Endothelial cell of umbilical vein (primary cell): ENCODE results near the gene CEP104. TPM values are rescaled to one million over a fixed set of nuclear protein-coding genes. Genes with fewer than 3 reads are reported as not detected.

Experiments
- BruUV-seq: library from RNA; stranded (reverse); fragments of 400-500 nt; replicated peaks from 2 replicates; lab custom pipeline; 2021; lab: Mats Ljungman, UMichigan
- CTCF ChIA-PET: fragments of 300-600, 350-600 bp; sonication (Branson Sonifier 250); formaldehyde crosslinking; loops from one replicate; lab custom pipeline; 2021; ENCODE audit warnings: antibody characterized with exemption, inconsistent platforms; lab: Charles Lee
- POLR2A ChIA-PET: fragments of 300-600, 350-600 bp; sonication (Branson Sonifier 250); formaldehyde crosslinking; loops from one replicate; lab custom pipeline; 2021; ENCODE audit warnings: antibody characterized with exemption, inconsistent platforms; lab: Charles Lee
- DNase-seq: peaks from one replicate; pipeline ENCODE4 v3.0.0-alpha.2; 2011; ENCODE audit warnings: low read depth, low spot score
- FAIRE-seq: peaks from 2 replicates; lab custom pipeline; 2011; peaks lifted over from hg19 to GRCh38; lab: Jason Lieb, UNC
- H2AFZ ChIP-seq: 2 replicates; pipeline ENCODE4 v1.6.0; 2012; ENCODE audit warnings: low read depth, low read length, control low read depth, inconsistent platforms
- H3K27ac ChIP-seq: 2 replicates; pipeline ENCODE4 v1.5.1; 2011; ENCODE audit warnings: low read depth, mild to moderate bottlenecking, control low read depth, low read length, moderate library complexity; ENCODE audit not compliant: insufficient read depth
- H3K27me3 ChIP-seq, 2 experiments: 2 replicates each; pipeline versions ENCODE4 v1.6.0 to v1.6.1; 2011; ENCODE audit warnings: low read length in 2 of 2, mixed read lengths in 1 of 2; ENCODE audit not compliant: control insufficient read depth in 2 of 2, insufficient read depth in 2 of 2
- H3K36me3 ChIP-seq, 2 experiments: 2 replicates in 1 of 2; 3 replicates in 1 of 2; pipeline ENCODE4 v1.5.1; 2011; ENCODE audit warnings: low read length in 2 of 2, mild to moderate bottlenecking in 1 of 2, moderate library complexity in 1 of 2; ENCODE audit not compliant: control insufficient read depth in 2 of 2, insufficient read depth in 2 of 2; ENCODE audit errors: extremely low read depth in 1 of 2
- H3K4me1 ChIP-seq: 3 replicates; pipeline ENCODE4 v1.5.1; 2011; ENCODE audit warnings: mild to moderate bottlenecking, low read length; ENCODE audit not compliant: control insufficient read depth, insufficient read depth; ENCODE audit errors: extremely low read depth
- H3K4me2 ChIP-seq: 2 replicates; pipeline ENCODE4 v1.6.1; 2011; ENCODE audit warnings: low read length, control low read depth, mixed read lengths; ENCODE audit not compliant: insufficient read depth
- H3K4me3 ChIP-seq, 3 experiments: fragments of 200-600 bp in 1 of 3; sonication (generic), shearing (Covaris generic) in 1 of 3; replicated peaks in 1 of 3; 2 replicates each; pipeline ENCODE4 v1.5.1; 2011 to 2016; ENCODE audit warnings: control low read depth in 3 of 3, low read length in 3 of 3, mild to moderate bottlenecking in 2 of 3, inconsistent platforms in 1 of 3, low read depth in 1 of 3, moderate library complexity in 1 of 3; ENCODE audit not compliant: insufficient read depth in 1 of 3
- H3K79me2 ChIP-seq: 2 replicates; pipeline ENCODE4 v1.6.0; 2012; ENCODE audit warnings: low read length, inconsistent platforms; ENCODE audit not compliant: control insufficient read depth, insufficient read depth
- H3K9ac ChIP-seq: replicated peaks from 2 replicates; pipeline ENCODE3; 2011; ENCODE audit warnings: low read length, control low read depth; ENCODE audit not compliant: insufficient read depth; ENCODE audit errors: extremely low read depth
- H3K9me1 ChIP-seq: replicated peaks from 3 replicates; pipeline ENCODE4 v1.6.0; 2011; ENCODE audit warnings: mild to moderate bottlenecking, low read length; ENCODE audit not compliant: control insufficient read depth, insufficient read depth; ENCODE audit errors: extremely low read depth
- H3K9me3 ChIP-seq: replicated peaks from 2 replicates; pipeline ENCODE4 v1.5.1; 2012; ENCODE audit warnings: low read length, inconsistent platforms; ENCODE audit not compliant: control insufficient read depth, insufficient read depth
- H4K20me1 ChIP-seq: replicated peaks from 2 replicates; pipeline ENCODE3; 2011; ENCODE audit warnings: mild to moderate bottlenecking, low read length; ENCODE audit not compliant: control insufficient read depth, insufficient read depth; ENCODE audit errors: extremely low read depth
- JUN ChIP-seq: IDR thresholded peaks from 2 replicates; pipeline ENCODE4 v1.6.1; 2011; ENCODE audit warnings: borderline replicate concordance, low read depth; ENCODE audit not compliant: insufficient read length, insufficient read depth
- dilution Hi-C: fragments of 300-500 bp; cut with MboI; formaldehyde crosslinking; loops from one replicate; pipeline ENCODE4 v1.15.0; 2019; ENCODE audit warnings: low sequenced_read_pairs; ENCODE audit not compliant: extremely low pct_ligation_motif_present
- intact Hi-C: fragments of 100-400 bp; cut with micrococcal nuclease; formaldehyde crosslinking; loops from one replicate; pipeline ENCODE4 v1.10.0; 2022
- polyA plus RNA-seq, 4 experiments: library from polyadenylated mRNA; depleted of rRNA in 3 of 4; stranded (reverse) in 3 of 4; unstranded in 1 of 4; fragments of >200 nt; gene quantifications; 2 replicates each; pipeline versions ENCODE4 v1.2.1 to v1.2.3, GENCODE V29; 2011 to 2012; ENCODE audit warnings: missing spikeins in 1 of 4
- total RNA-seq: library from RNA; stranded (reverse); gene quantifications from 2 replicates; pipeline ENCODE4 v1.2.3, GENCODE V29; 2021
- TF ChIP-seq, protein P1 (sequence below): IDR thresholded peaks from 2 replicates; pipeline ENCODE4 v1.6.1; 2011; ENCODE audit not compliant: insufficient read depth, insufficient read length

The CEP104 gene
- total and polyA plus RNA-seq, 2 donors (not counting 3 experiments of a cell fraction or from before 2014, with no cell fraction given): 12.4 to 43.0 TPM

GRCh38 chr1:3772715-3773571 lies 84.1 kb downstream of the CEP104 start, which contains the start of gene SMIM1:
TSS of gene SMIM1 (plus strand) at chr1:3772749. CDS start at chr1:3775374, 2,625 bp downstream.
- no peaks in the 10 kb centered on the region for H3K36me3 ChIP-seq
- peak within 1 kb of the TSS; percentile 62 for H3K4me2 ChIP-seq
- no peaks in the 10 kb centered on the region for H3K79me2 ChIP-seq
- DNase-seq (no peak), FAIRE-seq (no peak)
- H3K27me3 ChIP-seq: no peaks in the 10 kb centered on the region
- dilution Hi-C loops (no loop called here), intact Hi-C loops (loop anchor here (1.0 to 5.0 kb wide), 3 partner anchors 23 to 129 kb away; partner anchors contain the start of genes C1orf174 and LRRC47)
- H3K27ac ChIP-seq: no peak within 1 kb of the TSS
- ChIA-PET POLR2A (no interaction called here), CTCF (interaction anchor here (0.7 kb wide), 1 partner anchor 48 kb away, joined by 4 read pairs; no protein-coding TSS in a partner anchor)
- BruUV-seq: no TSS peak
- H3K9ac ChIP-seq: no peak within 1 kb of the TSS
- no peaks in the 10 kb centered on the region for H4K20me1 ChIP-seq
- peaks cover 6% of the 10 kb centered on the region for H3K4me1 ChIP-seq
- H3K9me3 ChIP-seq: no peaks in the 10 kb centered on the region
- no peaks in the 10 kb centered on the region for H3K9me1 ChIP-seq
- TF ChIP-seq, protein P1, sequence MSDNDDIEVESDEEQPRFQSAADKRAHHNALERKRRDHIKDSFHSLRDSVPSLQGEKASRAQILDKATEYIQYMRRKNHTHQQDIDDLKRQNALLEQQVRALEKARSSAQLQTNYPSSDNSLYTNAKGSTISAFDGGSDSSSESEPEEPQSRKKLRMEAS: no peak
- peak within 1 kb of the TSS; percentile 90 for H2AFZ ChIP-seq
- peak within 1 kb of the TSS; percentile 35 to 51 (median 49) for H3K4me3 ChIP-seq

DNA sequence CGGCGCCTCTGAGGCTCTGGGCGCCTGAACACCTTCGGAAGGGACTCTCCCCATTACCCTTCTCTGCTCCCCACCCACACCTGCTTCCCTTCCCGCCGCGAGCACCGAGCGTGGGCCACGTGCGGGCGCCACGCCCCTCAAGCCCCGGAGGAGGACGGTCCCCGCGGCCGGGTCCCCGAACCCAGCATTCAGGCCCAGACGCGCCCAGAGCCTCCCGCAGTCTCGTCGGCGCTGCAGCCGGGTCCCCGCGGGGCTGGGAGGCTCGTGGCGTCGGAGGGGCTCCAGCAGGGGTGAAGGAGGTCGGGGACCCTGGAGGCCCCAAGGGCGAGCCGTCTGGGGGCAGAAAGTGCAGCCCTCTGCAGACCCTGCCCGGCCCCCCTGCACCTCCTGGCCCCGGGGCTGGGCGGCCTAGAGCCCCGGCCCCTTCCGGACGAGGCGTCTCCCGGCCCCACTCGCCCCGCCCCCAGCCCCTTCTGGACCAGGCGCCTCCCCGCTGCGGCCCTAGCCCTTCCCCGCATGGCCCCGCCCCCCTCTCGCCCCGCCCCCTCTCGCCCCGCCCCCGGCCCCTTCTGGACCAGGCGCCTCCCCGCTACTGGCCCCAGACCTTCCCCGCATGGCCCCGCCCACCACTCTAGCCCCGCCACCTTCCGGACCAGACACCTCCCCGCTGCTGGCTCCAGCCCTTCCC lies 84.8 kb downstream of the CEP104 start:
- H2AFZ ChIP-seq: peak overlapping the region; percentile 90
- TF ChIP-seq, protein P1: peak; percentile 5
- no peak for TF ChIP-seq JUN
- no peaks in the 10 kb centered on the region for H3K9me1 ChIP-seq
- peak overlapping the region; percentile 62 for H3K4me2 ChIP-seq
- intact Hi-C loops: loop anchor here (1.0 to 5.0 kb wide), 3 partner anchors 24 to 130 kb away; partner anchors contain the start of genes C1orf174 and LRRC47
- H3K36me3 ChIP-seq: no peaks in the 10 kb centered on the region
- no peaks in the 10 kb centered on the region for H3K27me3 ChIP-seq
- no TSS peak for BruUV-seq
- ChIA-PET POLR2A (no interaction called here), CTCF (no interaction called here)
- no peaks in the 10 kb centered on the region for H4K20me1 ChIP-seq
- peaks cover 6% of the 10 kb centered on the region for H3K4me1 ChIP-seq
- H3K4me3 ChIP-seq: peak overlapping the region; percentile 35 to 51 (median 49)
- FAIRE-seq (no peak), DNase-seq (peak; percentile 72)
- no peak overlapping the region for H3K9ac ChIP-seq
- H3K9me3 ChIP-seq: no peaks in the 10 kb centered on the region
- dilution Hi-C loops: no loop called here
- no peak overlapping the region for H3K27ac ChIP-seq
- H3K79me2 ChIP-seq: no peaks in the 10 kb centered on the region
